ENCODE measurements around the gene PPFIA1.
A peak's percentile ranks its signal among the peaks of the same experiment; 100 is the strongest.

Gene PPFIA1

GRCh38 chr11:70359451-70360205, 89.1 kb downstream of the PPFIA1 start:
- Mint-ChIP-seq H3K4me1 (ENCODE audit: low read depth) (peaks cover 15% of the 10 kb centered on the region), H3K36me3 (ENCODE audit: low read depth) (peaks cover 95% of the 10 kb centered on the region), H3K27me3 (no peaks in the 10 kb centered on the region), H3K27ac (no peak overlapping the region), H3K9me3 (no peaks in the 10 kb centered on the region), H3K4me3 (no peak overlapping the region)
- no peak for DNase-seq

- no peaks in the 10 kb centered on the region for H3K9me3 Mint-ChIP-seq
- peaks cover 21% of the 10 kb centered on the region for H3K4me1 Mint-ChIP-seq (ENCODE audit: low read depth)
- H3K4me3 Mint-ChIP-seq = no peak overlapping the region
- DNase-seq = no peak
- no peaks in the 10 kb centered on the region for H3K27me3 Mint-ChIP-seq
- H3K36me3 Mint-ChIP-seq (ENCODE audit: low read depth) = peaks cover 95% of the 10 kb centered on the region
- no peak overlapping the region for H3K27ac Mint-ChIP-seq
These were observed 89.7 kb downstream of the PPFIA1 start for GRCh38 chr11:70360211-70360610.

- Mint-ChIP-seq H3K36me3 (ENCODE audit: low read depth) (peaks cover 90% of the 10 kb centered on the region), H3K9me3 (no peaks in the 10 kb centered on the region), H3K27me3 (no peaks in the 10 kb centered on the region), H3K4me3 (no peak overlapping the region), H3K27ac (no peak overlapping the region), H3K4me1 (ENCODE audit: low read depth) (peaks cover 43% of the 10 kb centered on the region)
- DNase-seq = no peak
These were observed 93.7 kb downstream of the PPFIA1 start for GRCh38 chr11:70364178-70364577.

GRCh38 chr11:70364745-70365543, 94.5 kb downstream of the PPFIA1 start:
- Mint-ChIP-seq H3K36me3 (ENCODE audit: low read depth) (peaks cover 90% of the 10 kb centered on the region), H3K27ac (peak overlapping the region; percentile 94), H3K4me3 (peak overlapping the region; percentile 66), H3K27me3 (no peaks in the 10 kb centered on the region), H3K4me1 (ENCODE audit: low read depth) (peaks cover 44% of the 10 kb centered on the region), H3K9me3 (no peaks in the 10 kb centered on the region)
- peak; percentile 81 for DNase-seq

- Mint-ChIP-seq H3K27me3 (no peaks in the 10 kb centered on the region), H3K9me3 (no peaks in the 10 kb centered on the region), H3K4me3 (peak overlapping the region; percentile 66), H3K4me1 (ENCODE audit: low read depth) (peaks cover 46% of the 10 kb centered on the region), H3K36me3 (ENCODE audit: low read depth) (peaks cover 87% of the 10 kb centered on the region), H3K27ac (peak overlapping the region; percentile 94)
- DNase-seq = no peak
These were observed 95.0 kb downstream of the PPFIA1 start for GRCh38 chr11:70365544-70365927.

- H3K27me3 Mint-ChIP-seq = no peaks in the 10 kb centered on the region
- no peak for DNase-seq
- H3K27ac Mint-ChIP-seq = no peak overlapping the region
- H3K9me3 Mint-ChIP-seq = peaks cover 4% of the 10 kb centered on the region
- peaks cover 49% of the 10 kb centered on the region for H3K4me1 Mint-ChIP-seq (ENCODE audit: low read depth)
- H3K4me3 Mint-ChIP-seq = no peak overlapping the region
- peaks cover 76% of the 10 kb centered on the region for H3K36me3 Mint-ChIP-seq (ENCODE audit: low read depth)
These were observed 96.6 kb downstream of the PPFIA1 start for GRCh38 chr11:70367071-70367470.

GRCh38 chr11:70368961-70369360, 98.5 kb downstream of the PPFIA1 start:
- no peak overlapping the region for H3K4me3 Mint-ChIP-seq
- peaks cover 41% of the 10 kb centered on the region for H3K4me1 Mint-ChIP-seq (ENCODE audit: low read depth)
- peaks cover 4% of the 10 kb centered on the region for H3K9me3 Mint-ChIP-seq
- H3K27me3 Mint-ChIP-seq = no peaks in the 10 kb centered on the region
- no peak for DNase-seq
- H3K36me3 Mint-ChIP-seq (ENCODE audit: low read depth) = peaks cover 77% of the 10 kb centered on the region
- no peak overlapping the region for H3K27ac Mint-ChIP-seq

GRCh38 chr11:70371241-70371640, 100.8 kb downstream of the PPFIA1 start:
- Mint-ChIP-seq H3K4me1 (ENCODE audit: low read depth) (peaks cover 19% of the 10 kb centered on the region), H3K4me3 (no peak overlapping the region), H3K27me3 (no peaks in the 10 kb centered on the region), H3K36me3 (ENCODE audit: low read depth) (peaks cover 83% of the 10 kb centered on the region), H3K27ac (no peak overlapping the region), H3K9me3 (peaks cover 4% of the 10 kb centered on the region)
- DNase-seq = no peak

GRCh38 chr11:70372076-70372475, 101.6 kb downstream of the PPFIA1 start:
- Mint-ChIP-seq H3K4me1 (ENCODE audit: low read depth) (peaks cover 16% of the 10 kb centered on the region), H3K27ac (no peak overlapping the region), H3K4me3 (no peak overlapping the region), H3K36me3 (ENCODE audit: low read depth) (peaks cover 85% of the 10 kb centered on the region), H3K9me3 (peaks cover 4% of the 10 kb centered on the region), H3K27me3 (no peaks in the 10 kb centered on the region)
- DNase-seq = no peak

- no peak overlapping the region for H3K4me3 Mint-ChIP-seq
- no peak for DNase-seq
- peaks cover 87% of the 10 kb centered on the region for H3K36me3 Mint-ChIP-seq (ENCODE audit: low read depth)
- no peaks in the 10 kb centered on the region for H3K27me3 Mint-ChIP-seq
- H3K27ac Mint-ChIP-seq = no peak overlapping the region
- peaks cover 8% of the 10 kb centered on the region for H3K4me1 Mint-ChIP-seq (ENCODE audit: low read depth)
- H3K9me3 Mint-ChIP-seq = no peaks in the 10 kb centered on the region
These were observed 106.1 kb downstream of the PPFIA1 start for GRCh38 chr11:70376621-70377020.

GRCh38 chr11:70377645-70378044, 107.2 kb downstream of the PPFIA1 start:
- no peak for DNase-seq
- Mint-ChIP-seq H3K4me3 (no peak overlapping the region), H3K9me3 (no peaks in the 10 kb centered on the region), H3K36me3 (ENCODE audit: low read depth) (peaks cover 91% of the 10 kb centered on the region), H3K4me1 (ENCODE audit: low read depth) (peaks cover 8% of the 10 kb centered on the region), H3K27me3 (no peaks in the 10 kb centered on the region), H3K27ac (no peak overlapping the region)

- H3K9me3 Mint-ChIP-seq = no peaks in the 10 kb centered on the region
- peaks cover 89% of the 10 kb centered on the region for H3K36me3 Mint-ChIP-seq (ENCODE audit: low read depth)
- no peak overlapping the region for H3K4me3 Mint-ChIP-seq
- H3K27ac Mint-ChIP-seq = no peak overlapping the region
- H3K4me1 Mint-ChIP-seq (ENCODE audit: low read depth) = peaks cover 8% of the 10 kb centered on the region
- no peaks in the 10 kb centered on the region for H3K27me3 Mint-ChIP-seq
- DNase-seq = no peak
These were observed 108.1 kb downstream of the PPFIA1 start for GRCh38 chr11:70378506-70379134.

- Mint-ChIP-seq H3K9me3 (no peaks in the 10 kb centered on the region), H3K27me3 (no peaks in the 10 kb centered on the region), H3K36me3 (ENCODE audit: low read depth) (peaks cover 86% of the 10 kb centered on the region), H3K27ac (peak overlapping the region; percentile 32), H3K4me3 (no peak overlapping the region), H3K4me1 (ENCODE audit: low read depth) (peaks cover 8% of the 10 kb centered on the region)
- no peak for DNase-seq
These were observed 110.9 kb downstream of the PPFIA1 start for GRCh38 chr11:70381350-70381749.

- Mint-ChIP-seq H3K36me3 (ENCODE audit: low read depth) (peaks cover 81% of the 10 kb centered on the region), H3K4me3 (no peak overlapping the region), H3K9me3 (no peaks in the 10 kb centered on the region), H3K27ac (peak overlapping the region; percentile 32), H3K4me1 (ENCODE audit: low read depth) (peaks cover 3% of the 10 kb centered on the region), H3K27me3 (no peaks in the 10 kb centered on the region)
- no peak for DNase-seq
These were observed 111.7 kb downstream of the PPFIA1 start for GRCh38 chr11:70381872-70382861.

Measured in activated T-cell treated with anti-CD3 and anti-CD28 coated beads, Interleukin-2, amount 50 U/mL, for 24 hours (primary cell).